ENCODE data around the gene CERCAM. TPM values are rescaled to one million over a fixed set of nuclear protein-coding genes. Genes with fewer than 3 reads are reported as not detected.

The CERCAM gene
- total RNA-seq, 1 experiment from 2014 or later = 11.3 TPM

GRCh38 chr9:128391956-128392301 lies 28.7 kb upstream of the CERCAM start:
- no peak overlapping the region for H3K4me3 ChIP-seq (ENCODE audit: low read depth in 2 of 2, low read length in 2 of 2)
- no peaks in the 10 kb centered on the region for H3K9me3 ChIP-seq (ENCODE audit: control insufficient read depth, insufficient read depth, low read depth, low read length)
- no peaks in the 10 kb centered on the region for H3K4me1 ChIP-seq (ENCODE audit: control insufficient read depth, insufficient read depth, low read length)
- DNase-seq (ENCODE audit: low read depth, low spot score) (no peak), ATAC-seq (no peak)
- intact Hi-C loops (cut with micrococcal nuclease; ENCODE audit: unreplicated experiment) = no loop called here
- no peaks in the 10 kb centered on the region for H3K27me3 ChIP-seq (ENCODE audit: control insufficient read depth, insufficient read depth, low read length)
- in situ Hi-C loops (cut with HindIII; ENCODE audit: low pct_unique_long_range_greater_than_20kb, low sequenced_read_pairs) = no loop called here
- BruUV-seq (replicated peaks) = no TSS peak
- H3K36me3 ChIP-seq (ENCODE audit: control insufficient read depth, insufficient read depth, low read length) = no peaks in the 10 kb centered on the region
- H3K27ac ChIP-seq (ENCODE audit: low read length) = no peak overlapping the region
- TF ChIP-seq TCF7L2 (IDR thresholded peaks at IDR 0.05; ENCODE audit: low read depth, low read length) = no peak
- TF ChIP-seq REST (IDR thresholded peaks at IDR 0.05; ENCODE audit: insufficient read depth in 1 of 2, low read depth in 2 of 2, low read length in 1 of 2) = no peak
- TF ChIP-seq POLR2AphosphoS5 (IDR thresholded peaks at IDR 0.05; ENCODE audit: low read depth, low read length) = no peak
- no peak for TF ChIP-seq SIN3A (IDR thresholded peaks at IDR 0.05; ENCODE audit: borderline replicate concordance, insufficient read depth, low read depth, low read length)
- no peak for TF ChIP-seq CTCF (IDR thresholded peaks at IDR 0.05)
- CTCF ChIA-PET = no interaction called here
- POLR2A ChIA-PET = no interaction called here

GRCh38 chr9:128392302-128393144 lies 28.1 kb upstream of the CERCAM start:
- H3K36me3 ChIP-seq (ENCODE audit: control insufficient read depth, insufficient read depth, low read length) = no peaks in the 10 kb centered on the region
- no peak overlapping the region for H3K4me3 ChIP-seq (ENCODE audit: low read depth in 2 of 2, low read length in 2 of 2)
- in situ Hi-C loops (cut with HindIII; ENCODE audit: low pct_unique_long_range_greater_than_20kb, low sequenced_read_pairs) = no loop called here
- DNase-seq (ENCODE audit: low read depth, low spot score) (no peak), ATAC-seq (no peak)
- no peaks in the 10 kb centered on the region for H3K27me3 ChIP-seq (ENCODE audit: control insufficient read depth, insufficient read depth, low read length)
- TF ChIP-seq TCF7L2 (IDR thresholded peaks at IDR 0.05; ENCODE audit: low read depth, low read length) (no peak), SIN3A (IDR thresholded peaks at IDR 0.05; ENCODE audit: borderline replicate concordance, insufficient read depth, low read depth, low read length) (no peak), REST (IDR thresholded peaks at IDR 0.05; ENCODE audit: insufficient read depth in 1 of 2, low read depth in 2 of 2, low read length in 1 of 2) (no peak), POLR2AphosphoS5 (IDR thresholded peaks at IDR 0.05; ENCODE audit: low read depth, low read length) (no peak), CTCF (IDR thresholded peaks at IDR 0.05) (no peak)
- H3K9me3 ChIP-seq (ENCODE audit: control insufficient read depth, insufficient read depth, low read depth, low read length) = no peaks in the 10 kb centered on the region
- intact Hi-C loops (cut with micrococcal nuclease; ENCODE audit: unreplicated experiment) = no loop called here
- no TSS peak for BruUV-seq (replicated peaks)
- H3K27ac ChIP-seq (ENCODE audit: low read length) = no peak overlapping the region
- no peaks in the 10 kb centered on the region for H3K4me1 ChIP-seq (ENCODE audit: control insufficient read depth, insufficient read depth, low read length)
- ChIA-PET POLR2A (no interaction called here), CTCF (no interaction called here)
